Neuron (in vitro differentiated cells): ENCODE data around the gene EIF4EBP2.
A peak's percentile ranks its signal among the peaks of the same experiment; 100 is the strongest.

Experiments
- H2AFZ ChIP-seq: one replicate; pipeline ENCODE4 v1.6.1; 2013; ENCODE audit warnings: low read depth, mild to moderate bottlenecking, inconsistent platforms, low read length, moderate library complexity
- H3K27me3 ChIP-seq: one replicate; pipeline ENCODE4 v1.6.1; 2013; ENCODE audit warnings: low read length; ENCODE audit not compliant: insufficient read depth
- H3K36me3 ChIP-seq: one replicate; pipeline ENCODE4 v1.6.1; 2013; ENCODE audit warnings: low read length; ENCODE audit not compliant: insufficient read depth
- H3K4me1 ChIP-seq: one replicate; pipeline ENCODE4 v1.6.1; 2013; ENCODE audit warnings: low read length; ENCODE audit not compliant: insufficient read depth
- H3K4me3 ChIP-seq: 2 replicates; pipeline ENCODE4 v1.5.1; 2013; ENCODE audit warnings: mild to moderate bottlenecking, low read length, moderate library complexity
- H3K9me3 ChIP-seq: one replicate; pipeline ENCODE4 v1.6.1; 2013; ENCODE audit warnings: low read length

Gene EIF4EBP2

DNA sequence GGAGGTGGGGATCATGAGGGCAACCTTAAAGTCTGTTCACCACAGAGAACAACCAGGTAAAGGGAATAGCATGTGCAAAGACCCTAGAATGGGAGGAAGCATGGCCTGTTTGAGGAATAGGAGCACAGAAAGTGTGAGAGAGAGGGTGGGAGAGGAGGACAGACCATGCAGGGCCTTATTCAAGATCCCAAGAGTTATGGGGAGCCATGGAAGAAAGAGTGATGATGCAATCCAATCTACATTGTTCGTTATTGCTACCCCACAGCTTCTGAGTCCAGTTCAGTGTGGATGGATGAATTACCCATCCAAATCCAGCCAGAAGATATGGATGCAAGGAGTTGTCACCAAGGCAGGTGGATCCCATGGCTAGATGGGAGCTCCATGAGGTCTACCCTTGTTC, 7.8 kb upstream of the EIF4EBP2 start:
- H3K4me3 ChIP-seq: no peak overlapping the region
- H3K4me1 ChIP-seq: no peaks in the 10 kb centered on the region
- no peaks in the 10 kb centered on the region for H3K36me3 ChIP-seq
- H3K27me3 ChIP-seq: peaks cover 3% of the 10 kb centered on the region
- no peak overlapping the region for H2AFZ ChIP-seq
- H3K9me3 ChIP-seq: no peaks in the 10 kb centered on the region

DNA sequence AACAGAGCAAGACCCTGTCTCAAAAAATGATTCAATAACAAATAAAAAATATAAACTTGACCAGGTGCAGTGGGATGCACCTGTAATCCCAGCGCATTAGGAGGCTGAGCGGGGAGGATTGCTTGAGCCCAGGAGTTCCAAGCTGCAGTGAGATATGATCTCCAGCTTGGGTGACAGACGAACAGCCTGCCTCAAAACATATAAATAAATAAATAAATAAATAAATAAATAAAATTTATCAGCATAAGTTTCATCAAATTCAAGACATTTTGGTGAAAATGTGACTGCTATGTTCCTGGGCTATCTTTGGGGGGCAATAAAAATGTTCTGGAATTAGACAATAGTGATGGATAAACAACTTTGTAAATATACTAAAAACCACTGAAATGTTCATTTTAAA, 4.8 kb upstream of the EIF4EBP2 start:
- Histone ChIP-seq H3K4me3 (no peak overlapping the region), H2AFZ (no peak overlapping the region), H3K9me3 (no peaks in the 10 kb centered on the region), H3K36me3 (no peaks in the 10 kb centered on the region), H3K27me3 (peaks cover 3% of the 10 kb centered on the region), H3K4me1 (peaks cover 2% of the 10 kb centered on the region)

DNA sequence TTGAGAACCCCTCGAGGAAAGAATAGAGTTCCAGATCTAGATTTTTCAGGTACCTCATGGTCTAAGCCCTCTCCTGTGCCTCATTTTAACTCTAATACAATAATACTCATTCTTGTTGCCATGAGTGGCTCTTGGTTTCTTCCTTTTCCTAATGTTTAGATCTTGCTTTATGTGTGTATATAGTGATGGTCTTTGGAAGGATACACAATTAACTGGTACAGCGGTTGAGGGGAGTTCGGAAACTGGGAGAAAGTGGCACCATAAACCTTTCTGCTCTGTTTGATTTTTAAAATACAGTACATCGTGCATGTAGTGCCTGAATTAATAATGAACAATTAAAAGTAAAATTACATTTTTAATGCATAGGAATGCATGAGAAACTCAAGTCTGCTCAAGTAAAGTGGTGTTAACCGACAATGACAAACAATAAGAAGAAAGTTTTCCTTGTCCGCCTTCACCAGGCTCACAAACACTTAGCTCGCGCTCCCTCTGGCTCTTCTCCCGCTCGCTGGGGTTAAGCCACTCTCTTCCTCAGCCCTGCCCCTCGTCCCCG, 386 bp upstream of the EIF4EBP2 start:
- peak overlapping the region; percentile 52 for H2AFZ ChIP-seq
- no peaks in the 10 kb centered on the region for H3K9me3 ChIP-seq
- peaks cover 4% of the 10 kb centered on the region for H3K36me3 ChIP-seq
- H3K4me3 ChIP-seq: peak overlapping the region; percentile 46
- H3K27me3 ChIP-seq: no peaks in the 10 kb centered on the region
- peaks cover 15% of the 10 kb centered on the region for H3K4me1 ChIP-seq

DNA sequence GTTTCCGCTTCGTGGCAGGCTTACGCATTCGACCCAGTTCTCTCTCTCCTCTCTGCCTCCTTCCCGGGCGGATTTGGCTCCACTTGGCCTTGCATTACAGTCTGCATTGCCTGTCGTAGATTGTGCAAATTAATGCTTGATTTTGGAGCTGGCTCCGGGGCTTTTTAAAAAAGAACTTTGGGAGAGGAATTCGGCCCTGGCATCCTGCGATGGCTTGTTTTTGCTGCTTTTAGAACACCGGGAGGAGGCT, 767 bp downstream of the EIF4EBP2 start:
- no peak overlapping the region for H2AFZ ChIP-seq
- H3K27me3 ChIP-seq: no peaks in the 10 kb centered on the region
- peaks cover 15% of the 10 kb centered on the region for H3K4me1 ChIP-seq
- no peaks in the 10 kb centered on the region for H3K9me3 ChIP-seq
- H3K36me3 ChIP-seq: peaks cover 14% of the 10 kb centered on the region
- peak overlapping the region; percentile 82 for H3K4me3 ChIP-seq

DNA sequence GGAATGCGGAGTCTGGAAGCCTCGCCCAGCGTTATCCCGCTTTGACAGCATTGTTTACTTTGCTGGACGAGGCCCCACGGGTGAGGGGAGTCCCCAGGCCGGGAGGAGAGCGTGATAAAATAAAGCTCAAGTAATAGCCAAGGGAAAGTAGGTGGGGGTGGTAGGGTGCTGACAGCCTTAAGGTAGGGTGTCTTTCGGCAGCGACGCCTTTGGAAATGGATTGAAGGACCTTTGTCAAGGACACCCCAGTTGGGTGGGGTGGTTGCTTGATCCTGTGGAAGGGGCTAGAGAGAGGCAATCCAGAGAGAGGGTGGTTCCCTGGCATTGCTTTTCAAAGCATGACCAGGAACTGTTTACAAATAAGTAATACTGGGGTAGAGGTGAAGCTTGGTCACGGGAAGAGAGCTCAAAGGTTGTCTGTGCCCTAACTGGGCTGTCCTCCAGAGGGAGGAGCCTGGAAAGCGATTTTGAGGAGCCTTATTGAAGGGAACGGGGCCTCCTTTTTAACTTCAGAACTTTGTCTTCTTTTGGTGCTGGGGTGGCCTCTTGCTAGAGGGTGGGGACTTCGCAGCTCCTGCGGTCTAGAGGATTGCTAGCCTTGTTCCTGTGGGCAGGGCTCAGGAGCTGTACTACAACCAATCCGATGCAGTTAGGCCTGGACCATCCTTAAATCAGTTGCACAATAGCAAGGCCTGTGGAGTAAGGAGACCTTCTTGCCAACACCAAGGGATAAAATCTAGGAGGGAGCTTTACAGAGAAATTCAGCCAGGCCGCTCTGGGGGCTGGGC, 1.3 kb downstream of the EIF4EBP2 start:
- Histone ChIP-seq H3K9me3 (no peaks in the 10 kb centered on the region), H3K4me3 (peak overlapping the region; percentile 82), H3K4me1 (peaks cover 15% of the 10 kb centered on the region), H3K27me3 (no peaks in the 10 kb centered on the region), H3K36me3 (peaks cover 15% of the 10 kb centered on the region), H2AFZ (no peak overlapping the region)

DNA sequence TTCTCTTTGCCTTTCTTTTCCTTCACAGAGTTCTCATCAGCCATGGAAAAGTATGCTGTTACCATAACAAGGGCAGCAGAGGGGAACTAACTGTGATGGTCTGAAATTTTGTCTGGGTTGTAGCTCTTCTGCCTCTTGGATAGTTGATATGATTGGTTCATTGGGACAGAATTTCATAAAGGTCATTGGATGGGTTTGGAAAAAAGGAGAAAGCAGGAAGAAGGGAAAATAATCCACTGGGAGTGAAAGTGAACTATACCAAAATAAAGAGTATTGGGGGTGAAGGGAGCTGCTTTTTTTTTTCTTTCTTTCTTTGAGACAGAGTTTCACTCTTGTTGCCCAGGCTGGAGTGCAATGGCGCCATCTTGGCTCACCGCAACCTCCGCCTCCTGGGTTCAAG, 5.8 kb downstream of the EIF4EBP2 start:
- Histone ChIP-seq H3K27me3 (no peaks in the 10 kb centered on the region), H3K4me3 (no peak overlapping the region), H3K4me1 (peaks cover 16% of the 10 kb centered on the region), H3K9me3 (peaks cover 2% of the 10 kb centered on the region), H2AFZ (no peak overlapping the region), H3K36me3 (peaks cover 25% of the 10 kb centered on the region)

DNA sequence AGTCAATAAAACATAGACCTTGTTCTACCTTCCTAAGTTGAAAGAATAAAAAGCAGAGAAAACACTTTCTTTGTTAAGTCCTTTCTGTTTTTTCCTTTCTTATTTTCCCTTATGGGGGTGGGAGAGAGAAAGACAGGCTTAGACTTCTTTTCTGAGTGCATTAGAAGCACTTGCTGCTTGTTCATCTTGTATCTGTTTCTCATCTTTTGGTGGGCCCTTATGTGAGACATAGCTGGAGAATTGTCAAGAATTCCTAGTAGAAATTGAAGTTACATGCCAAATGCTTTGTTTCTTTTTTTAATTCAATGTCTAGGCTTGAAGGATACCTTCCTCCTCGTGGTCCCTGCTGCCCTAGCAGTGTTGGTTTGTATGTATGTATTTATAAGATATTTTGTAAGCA, 6.7 kb downstream of the EIF4EBP2 start:
- peaks cover 2% of the 10 kb centered on the region for H3K9me3 ChIP-seq
- no peak overlapping the region for H2AFZ ChIP-seq
- H3K4me3 ChIP-seq: no peak overlapping the region
- no peaks in the 10 kb centered on the region for H3K27me3 ChIP-seq
- H3K4me1 ChIP-seq: peaks cover 8% of the 10 kb centered on the region
- peaks cover 25% of the 10 kb centered on the region for H3K36me3 ChIP-seq

DNA sequence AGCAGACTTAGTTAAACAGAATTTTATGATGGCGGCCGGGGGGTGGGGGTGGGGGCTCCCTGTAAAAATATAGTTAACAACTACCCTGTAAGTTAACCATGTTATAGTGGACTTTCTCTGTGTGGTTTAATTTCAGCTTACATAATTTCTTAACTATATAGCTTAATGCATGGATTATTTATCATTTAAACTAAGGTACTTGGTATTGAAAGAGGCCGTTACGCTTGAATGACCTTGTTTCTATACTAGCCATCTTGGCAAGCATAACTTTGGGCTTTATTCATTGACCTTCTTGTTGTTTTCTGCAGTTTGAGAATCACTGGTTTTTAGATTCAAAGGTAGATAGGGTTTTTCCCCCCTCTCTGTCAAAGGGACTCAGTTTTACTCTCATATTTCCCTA, 8.4 kb downstream of the EIF4EBP2 start:
- H3K9me3 ChIP-seq: peaks cover 2% of the 10 kb centered on the region
- no peaks in the 10 kb centered on the region for H3K27me3 ChIP-seq
- H3K4me3 ChIP-seq: no peak overlapping the region
- peaks cover 25% of the 10 kb centered on the region for H3K36me3 ChIP-seq
- peaks cover 3% of the 10 kb centered on the region for H3K4me1 ChIP-seq
- no peak overlapping the region for H2AFZ ChIP-seq

DNA sequence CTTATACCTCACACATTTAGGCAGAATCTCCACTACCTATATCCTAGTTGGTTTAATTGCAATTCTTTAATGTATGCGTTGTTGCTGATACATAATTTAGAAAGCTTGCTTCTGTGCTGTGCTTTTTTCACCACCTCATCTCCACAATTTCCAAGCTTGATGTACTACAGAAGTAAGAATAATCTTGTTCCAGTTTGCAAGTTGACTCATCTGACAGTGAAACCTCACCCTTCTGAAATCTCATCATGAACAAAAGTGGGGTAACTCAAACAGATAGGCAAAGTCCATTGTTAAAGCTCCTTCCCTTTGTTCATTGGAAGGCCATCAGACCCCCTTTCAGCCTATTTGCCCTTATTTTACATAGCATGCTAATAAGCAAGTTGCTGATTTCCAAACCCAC, 13.6 kb downstream of the EIF4EBP2 start:
- Histone ChIP-seq H3K4me1 (no peaks in the 10 kb centered on the region), H2AFZ (no peak overlapping the region), H3K27me3 (no peaks in the 10 kb centered on the region), H3K9me3 (peaks cover 2% of the 10 kb centered on the region), H3K36me3 (peaks cover 36% of the 10 kb centered on the region), H3K4me3 (no peak overlapping the region)

DNA sequence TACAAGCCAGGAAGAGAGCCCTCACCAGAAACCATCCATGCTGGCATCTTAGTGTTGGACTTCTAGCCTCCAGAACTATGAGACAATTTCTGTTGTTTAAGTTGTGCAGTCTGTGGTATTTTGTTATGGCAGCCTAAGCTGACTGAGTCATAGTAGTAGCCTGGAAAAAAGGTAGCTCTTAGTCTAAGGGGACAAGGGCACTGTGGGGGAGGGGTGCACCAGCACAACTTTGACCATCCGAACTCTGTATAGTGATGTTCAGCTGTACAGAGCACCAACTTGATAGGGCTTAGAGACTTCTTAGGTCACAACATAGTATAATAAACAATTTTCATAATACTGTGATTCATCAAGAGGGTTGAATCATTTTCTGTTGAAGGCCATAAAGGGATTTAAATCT, 14.3 kb downstream of the EIF4EBP2 start:
- peaks cover 3% of the 10 kb centered on the region for H3K4me1 ChIP-seq
- no peak overlapping the region for H3K4me3 ChIP-seq
- H3K9me3 ChIP-seq: no peaks in the 10 kb centered on the region
- peaks cover 37% of the 10 kb centered on the region for H3K36me3 ChIP-seq
- H2AFZ ChIP-seq: no peak overlapping the region
- no peaks in the 10 kb centered on the region for H3K27me3 ChIP-seq

DNA sequence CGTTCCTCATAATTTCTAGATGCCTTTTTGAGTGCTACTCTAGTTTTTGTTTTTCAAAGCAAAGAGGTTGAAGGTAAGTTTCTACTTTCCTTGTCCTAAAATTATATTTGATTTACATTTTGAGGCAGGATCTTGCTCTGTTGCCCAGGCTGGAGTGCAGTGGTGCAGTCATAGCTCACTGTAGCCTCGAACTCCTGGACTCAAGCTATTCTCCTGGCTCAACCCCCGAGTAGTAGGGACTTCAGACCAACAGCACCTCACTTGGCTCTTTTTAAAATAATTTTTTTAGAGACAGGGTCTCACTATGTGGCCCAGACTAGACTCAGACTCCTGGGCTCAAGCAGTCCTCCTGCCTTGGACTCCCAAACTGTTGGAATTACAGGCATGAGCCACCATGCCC, 14.8 kb downstream of the EIF4EBP2 start:
- Histone ChIP-seq H3K36me3 (peaks cover 38% of the 10 kb centered on the region), H3K9me3 (no peaks in the 10 kb centered on the region), H3K4me3 (no peak overlapping the region), H3K4me1 (peaks cover 7% of the 10 kb centered on the region), H3K27me3 (no peaks in the 10 kb centered on the region), H2AFZ (no peak overlapping the region)

DNA sequence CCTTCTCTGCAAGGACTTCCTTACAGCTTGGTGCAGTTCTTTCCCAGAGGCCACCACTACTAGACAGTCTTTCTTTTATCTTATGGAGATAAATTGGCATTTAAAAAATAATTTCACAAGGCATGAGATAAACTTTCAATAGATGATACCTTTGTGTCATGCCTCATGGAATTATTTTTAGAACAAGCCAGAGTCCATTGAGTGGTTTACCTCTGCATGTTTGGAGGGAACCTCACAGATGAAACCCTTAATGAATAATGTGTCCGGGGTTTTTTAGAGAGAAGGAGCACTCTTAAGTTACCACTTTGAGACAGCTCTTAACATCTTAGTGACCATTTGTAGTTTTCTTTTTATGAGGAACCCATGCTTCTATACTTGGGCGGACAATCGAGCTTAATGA, 20.4 kb downstream of the EIF4EBP2 start:
- H3K4me3 ChIP-seq: no peak overlapping the region
- no peaks in the 10 kb centered on the region for H3K9me3 ChIP-seq
- no peak overlapping the region for H2AFZ ChIP-seq
- H3K4me1 ChIP-seq: peaks cover 22% of the 10 kb centered on the region
- H3K36me3 ChIP-seq: peaks cover 77% of the 10 kb centered on the region
- no peaks in the 10 kb centered on the region for H3K27me3 ChIP-seq

DNA sequence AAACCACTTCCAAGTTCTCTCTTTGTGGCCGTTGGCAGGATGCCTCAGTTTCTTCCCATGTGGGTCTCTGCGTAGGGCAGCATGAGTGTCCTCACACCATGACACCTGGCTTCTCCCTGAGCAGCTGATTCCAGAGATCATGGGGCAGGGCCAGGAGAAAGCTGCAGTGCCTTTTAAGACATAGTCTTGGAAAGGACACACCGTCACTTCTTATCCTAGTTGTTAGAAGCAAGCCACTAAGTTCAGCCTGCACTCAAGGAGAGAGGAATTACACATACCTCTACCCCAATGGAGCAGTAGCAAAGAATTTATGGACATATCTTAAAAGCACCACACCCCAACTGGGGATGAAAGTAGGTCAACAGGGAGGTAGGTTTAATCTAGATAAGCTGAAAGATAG, 21.2 kb downstream of the EIF4EBP2 start:
- H2AFZ ChIP-seq: no peak overlapping the region
- peaks cover 69% of the 10 kb centered on the region for H3K36me3 ChIP-seq

DNA sequence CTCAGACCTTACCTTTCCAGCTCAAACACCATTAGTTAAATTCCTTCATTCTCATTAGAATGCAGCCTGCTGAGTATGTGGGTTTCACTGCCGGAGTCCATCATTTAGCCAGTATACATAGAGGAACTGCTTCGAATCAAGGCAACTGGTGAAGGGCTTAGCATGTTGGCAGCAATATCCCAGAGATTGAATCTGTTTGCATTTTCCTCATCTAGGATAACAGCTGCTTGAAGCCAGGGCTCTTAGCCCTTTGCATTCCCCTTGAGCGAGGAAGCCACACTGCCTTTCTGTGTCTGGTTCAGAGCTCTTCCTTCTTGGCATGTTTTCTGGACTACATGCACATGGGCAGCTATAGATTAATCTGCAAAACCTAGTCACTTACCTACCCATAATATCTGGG, 22.9 kb downstream of the EIF4EBP2 start:
- H3K4me3 ChIP-seq: no peak overlapping the region
- no peaks in the 10 kb centered on the region for H3K27me3 ChIP-seq
- H3K36me3 ChIP-seq: peaks cover 57% of the 10 kb centered on the region
- H3K4me1 ChIP-seq: peaks cover 22% of the 10 kb centered on the region
- H2AFZ ChIP-seq: no peak overlapping the region
- no peaks in the 10 kb centered on the region for H3K9me3 ChIP-seq

More for the DNA sequence above, 21.2 kb downstream of the EIF4EBP2 start:
- no peaks in the 10 kb centered on the region for H3K27me3 ChIP-seq
- H3K4me3 ChIP-seq: no peak overlapping the region
- H3K4me1 ChIP-seq: peaks cover 22% of the 10 kb centered on the region
- no peaks in the 10 kb centered on the region for H3K9me3 ChIP-seq
